Germinal center (tissue), 1 donor: Measurements from ENCODE around the gene USH1C.

ENCODE experiments used
- DNase-seq: peaks from one replicate; pipeline ENCODE4 v3.0.0; 2012; ENCODE audit warnings: mixed read lengths, low spot score

Gene USH1C

GRCh38 chr11:17504330-17505107 is 39.7 kb downstream of the USH1C start:
- DNase-seq = peak; percentile 80

DNA sequence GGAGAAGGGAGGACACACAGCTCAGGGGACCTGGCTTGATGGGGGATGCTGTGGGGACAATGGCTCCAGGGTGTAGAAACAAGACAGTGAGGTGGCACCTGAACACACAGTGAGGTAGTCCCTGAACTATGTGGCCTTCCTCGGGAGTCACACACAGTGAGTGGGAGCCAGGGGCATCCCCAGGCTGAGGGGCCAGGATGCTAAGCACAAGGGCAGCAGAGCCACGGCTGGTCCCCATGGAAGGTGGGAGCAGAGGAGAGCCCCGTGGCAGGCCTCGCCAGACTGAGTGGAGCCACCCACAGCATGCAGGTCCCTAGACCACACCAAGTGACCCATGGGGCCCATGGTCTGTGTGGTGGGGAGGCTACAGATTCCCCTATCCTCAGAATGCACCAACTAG is 41.6 kb downstream of the USH1C start:
- DNase-seq = no peak

GRCh38 chr11:17500673-17501072 is 43.5 kb downstream of the USH1C start:
- DNase-seq = no peak

DNA sequence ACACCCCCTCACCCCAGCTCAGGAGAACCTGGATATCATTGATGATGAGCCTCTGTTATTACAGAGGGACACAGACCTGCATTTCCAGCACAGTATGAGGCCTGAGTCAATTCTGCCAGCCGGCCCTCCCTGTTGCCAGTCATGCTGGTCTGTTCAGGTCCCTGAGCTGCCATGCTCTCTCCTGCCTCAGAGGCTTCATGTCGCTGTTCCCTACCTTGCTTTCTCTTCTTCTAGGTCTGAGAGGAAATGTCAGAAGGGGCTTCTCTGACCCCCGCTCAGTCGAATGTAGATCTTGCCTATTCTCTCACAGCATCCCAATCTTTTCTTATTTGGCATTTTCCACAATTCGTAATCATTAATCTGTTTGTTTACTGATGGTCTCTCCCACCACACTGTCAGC is 45.7 kb downstream of the USH1C start:
- no peak for DNase-seq

GRCh38 chr11:17498058-17498457 is 46.2 kb downstream of the USH1C start:
- no peak for DNase-seq

GRCh38 chr11:17496406-17496805 is 47.8 kb downstream of the USH1C start:
- DNase-seq = no peak

DNA sequence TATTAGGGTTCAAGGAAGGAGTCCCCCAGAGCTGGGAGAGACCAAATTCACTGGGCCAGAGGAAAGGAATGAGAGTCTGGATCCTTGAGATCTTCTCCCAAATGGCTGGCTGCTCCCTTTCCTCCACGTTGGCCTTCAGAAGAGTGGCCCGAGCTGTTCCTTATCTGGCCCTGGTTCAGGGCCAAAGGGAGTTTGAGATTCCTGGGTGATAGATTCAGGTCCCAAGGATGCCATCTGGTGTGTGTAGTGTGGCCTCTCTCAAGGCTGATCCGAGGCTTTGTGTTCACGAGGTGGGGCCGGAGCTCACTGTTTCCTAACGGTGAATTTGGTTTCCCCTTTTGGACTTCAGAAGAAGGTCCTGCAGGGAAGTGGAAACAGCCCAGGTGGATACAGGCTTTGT is 50.2 kb downstream of the USH1C start:
- DNase-seq = no peak

DNA sequence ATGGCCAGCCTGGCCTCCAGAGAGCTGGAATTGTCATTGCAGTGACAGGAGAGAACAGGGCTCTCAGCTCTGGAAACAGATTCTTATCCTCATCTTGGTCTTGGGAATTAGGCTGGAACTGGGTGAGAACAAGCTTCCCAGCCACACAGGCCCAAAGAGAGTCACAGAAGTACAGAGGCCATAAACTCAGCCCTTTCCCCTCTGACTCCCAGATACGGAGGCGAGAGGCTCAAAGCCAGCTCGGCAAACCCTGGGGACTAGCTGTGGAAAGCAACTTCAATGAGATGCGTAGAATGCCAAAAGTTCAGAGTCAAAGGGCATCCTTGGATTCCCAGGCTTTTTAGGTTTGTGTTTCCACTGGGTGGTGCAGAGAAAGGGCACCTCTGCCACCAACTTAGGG is 53.3 kb downstream of the USH1C start:
- no peak for DNase-seq

- no peak for DNase-seq
Measured at GRCh38 chr11:17490232-17490631, 54.0 kb downstream of the USH1C start.

DNA sequence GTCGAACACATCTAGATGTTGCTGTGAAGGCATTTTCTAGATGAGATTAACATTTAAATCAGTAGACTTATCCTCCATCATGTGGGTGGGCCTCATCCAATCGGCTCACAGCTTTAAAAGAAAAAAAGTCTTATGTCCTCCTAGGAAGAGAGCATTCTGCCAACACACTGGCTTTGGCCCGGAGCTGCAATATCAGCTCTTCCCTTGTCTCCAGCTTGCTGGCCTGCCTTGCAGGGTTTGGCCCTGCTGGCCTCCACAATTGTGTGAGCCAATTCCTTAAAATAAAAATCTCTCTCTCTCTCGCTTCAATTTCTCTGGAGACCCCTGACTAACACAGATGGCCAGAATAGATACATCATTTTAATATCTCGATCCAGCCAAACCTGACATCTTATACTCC is 54.5 kb downstream of the USH1C start:
- DNase-seq = no peak

GRCh38 chr11:17488563-17488962 is 55.7 kb downstream of the USH1C start:
- DNase-seq = no peak

DNA sequence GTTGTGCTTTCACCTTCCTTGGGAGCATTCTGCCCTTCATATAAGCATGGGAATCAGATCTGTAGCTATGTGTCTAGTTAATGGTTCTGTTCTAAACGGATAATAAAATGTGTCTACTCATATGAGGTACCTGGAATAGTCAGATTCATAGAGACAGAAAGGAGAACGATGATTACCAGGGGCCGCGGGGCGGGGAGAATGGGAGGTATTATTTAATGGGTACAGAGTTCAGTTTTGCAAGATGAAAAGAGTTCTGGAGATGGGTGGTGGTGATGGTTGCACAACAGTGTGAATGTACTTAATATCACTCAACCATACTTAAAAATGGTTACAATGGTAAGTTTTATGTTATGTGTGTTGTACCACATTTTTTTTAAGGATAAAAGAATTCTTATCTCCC is 57.6 kb downstream of the USH1C start:
- DNase-seq = no peak

GRCh38 chr11:17483505-17483904 is 60.7 kb downstream of the USH1C start:
- DNase-seq = no peak

GRCh38 chr11:17481905-17482304 is 62.3 kb downstream of the USH1C start:
- no peak for DNase-seq

DNA sequence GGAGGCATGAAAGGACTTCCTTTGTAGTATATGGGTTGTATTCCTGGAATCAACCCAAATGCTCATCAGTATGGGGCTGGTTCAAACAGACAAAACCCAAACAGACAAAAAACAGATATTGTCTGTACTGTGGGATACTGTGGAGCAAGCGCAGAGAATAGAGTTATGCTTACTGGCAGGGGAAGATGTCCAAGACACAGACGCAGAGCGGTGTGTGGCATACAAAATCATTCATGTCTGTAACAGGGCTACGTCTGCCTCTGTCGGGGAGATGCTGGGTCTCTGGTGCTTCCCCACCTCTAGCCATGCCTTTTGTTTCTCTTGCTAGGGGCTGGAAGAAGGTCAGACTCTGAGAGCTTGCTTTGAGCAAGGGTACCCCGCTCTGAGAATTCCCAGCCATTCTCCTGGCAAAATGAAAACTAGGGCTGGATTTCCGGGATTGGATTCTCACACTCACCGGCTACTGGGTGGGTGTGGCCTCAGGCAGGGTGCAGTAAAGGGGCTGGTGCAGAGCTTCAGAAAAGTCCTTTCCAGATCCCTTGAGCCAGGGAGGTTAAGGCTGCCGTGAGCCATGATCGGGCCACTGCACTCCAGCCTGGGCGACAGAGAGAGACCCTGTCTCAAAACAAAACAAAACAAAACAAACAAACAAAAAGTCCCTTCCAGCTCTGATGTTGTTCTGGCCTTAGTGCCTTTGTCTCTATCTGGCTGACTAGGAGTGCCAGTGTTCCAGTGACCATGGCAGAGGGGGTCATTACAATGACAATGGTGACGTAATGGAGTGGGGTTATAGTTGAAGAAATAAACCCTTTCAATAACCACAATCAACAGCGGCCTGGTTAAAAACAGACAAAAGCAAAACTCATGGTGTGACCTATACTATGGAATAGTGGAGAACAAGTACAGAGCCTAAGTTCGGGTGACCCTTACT is 64.7 kb downstream of the USH1C start:
- DNase-seq = no peak

DNA sequence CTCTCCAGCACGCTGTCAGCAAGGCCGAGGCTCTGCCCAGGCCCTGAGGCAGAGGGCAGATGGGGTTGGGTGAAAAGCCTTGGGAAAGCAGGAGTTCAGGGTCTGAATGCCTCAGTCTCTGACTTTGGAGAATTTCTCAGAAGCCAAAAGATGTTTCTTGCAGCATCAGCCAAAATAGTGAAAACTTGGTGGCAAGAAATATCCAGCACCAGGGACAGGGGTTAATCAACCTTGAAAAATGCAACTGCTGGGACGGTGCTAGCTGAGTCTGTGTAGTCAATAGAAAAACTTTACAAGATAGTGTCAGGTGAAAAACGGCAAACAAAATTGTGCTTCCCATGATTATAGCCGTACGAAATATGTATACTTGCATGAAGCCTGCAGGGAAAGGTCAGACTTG is 66.1 kb downstream of the USH1C start:
- DNase-seq = no peak

- DNase-seq = no peak
Measured at GRCh38 chr11:17477361-17477760, 66.9 kb downstream of the USH1C start.

GRCh38 chr11:17477084-17477333 is 67.2 kb downstream of the USH1C start:
- DNase-seq = no peak

- DNase-seq = no peak
Measured at GRCh38 chr11:17476317-17477083, 67.7 kb downstream of the USH1C start, which contains the start of gene ABCC8. Gene ABCC8, minus strand, starts transcription at chr11:17476845. Its CDS starts 69 bp downstream, at chr11:17476776.

GRCh38 chr11:17475666-17476316 is 68.4 kb downstream of the USH1C start:
- no peak for DNase-seq

DNA sequence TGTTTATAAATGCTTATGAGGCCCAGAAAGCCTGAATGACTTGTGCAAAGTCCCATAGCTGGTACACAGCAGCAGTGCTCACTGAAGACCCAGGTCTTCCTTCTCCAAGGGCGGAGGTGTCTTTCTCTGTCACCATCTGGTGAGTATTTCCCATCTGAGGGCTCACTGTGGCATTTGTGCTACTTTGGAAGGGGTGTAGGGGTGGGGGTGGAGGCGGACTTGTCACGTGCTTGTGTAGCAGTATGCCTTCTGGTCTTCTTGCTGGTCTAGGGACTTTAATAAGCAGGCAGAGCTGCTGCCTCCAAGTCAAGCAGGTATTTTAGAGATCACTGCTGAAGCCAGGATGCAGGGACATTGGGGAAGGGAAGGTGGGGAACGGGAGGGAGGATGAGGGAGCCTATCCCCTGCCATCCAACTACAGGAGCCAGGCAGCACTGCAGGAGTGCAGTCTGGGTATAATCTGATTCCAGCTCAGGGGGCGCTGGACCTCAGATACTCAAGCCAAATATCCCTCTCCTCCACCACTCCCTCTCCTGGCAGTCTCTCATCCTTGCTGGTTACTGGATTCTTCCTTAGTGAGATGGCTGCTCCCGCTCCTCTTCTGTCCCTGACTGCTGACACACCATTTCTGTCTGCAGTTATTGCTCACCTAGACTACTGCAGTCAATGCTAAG is 71.0 kb downstream of the USH1C start:
- no peak for DNase-seq

- DNase-seq = no peak
Measured at GRCh38 chr11:17472467-17472866, 71.7 kb downstream of the USH1C start.
